NT2/D1 (cell line): ENCODE results near the gene CYB5A.
"Not testable (repeated sequence)": the region's sequence is repeated elsewhere in the genome, so short reads cannot be mapped to it uniquely, and the experiment has no call there.

Source experiments
- DNase-seq: peaks from one replicate; pipeline ENCODE4 v3.0.0-alpha.2; 2011; ENCODE audit warnings: low read depth, low spot score
- H3K27me3 ChIP-seq: 2 replicates; pipeline ENCODE4 v1.6.0; 2011; ENCODE audit warnings: mild to moderate bottlenecking; ENCODE audit not compliant: insufficient read length, insufficient read depth
- H3K36me3 ChIP-seq: 2 replicates; pipeline ENCODE4 v1.6.1; 2011; ENCODE audit warnings: mild to moderate bottlenecking, low read length, mixed read lengths; ENCODE audit not compliant: insufficient read depth, insufficient read length
- H3K4me1 ChIP-seq: 2 replicates; pipeline ENCODE4 v1.5.1; 2011; ENCODE audit not compliant: insufficient read depth, insufficient read length
- H3K4me3 ChIP-seq: 2 replicates; pipeline ENCODE4 v1.5.1; 2011; ENCODE audit warnings: low read depth; ENCODE audit not compliant: insufficient read length
- H3K9ac ChIP-seq: 2 replicates; pipeline ENCODE4 v1.6.0; 2011; ENCODE audit warnings: low read depth; ENCODE audit not compliant: insufficient read length
- H3K9me3 ChIP-seq: 2 replicates; pipeline ENCODE4 v1.5.1; 2011; ENCODE audit warnings: mild to moderate bottlenecking, low read length; ENCODE audit not compliant: insufficient read depth
- SUZ12 ChIP-seq: IDR thresholded peaks from 2 replicates; pipeline ENCODE4 v1.6.1; 2011; ENCODE audit not compliant: insufficient read length, insufficient read depth; ENCODE audit errors: extremely low read depth
- YY1 ChIP-seq: IDR thresholded peaks from 2 replicates; pipeline ENCODE4 v1.6.1; 2011; ENCODE audit not compliant: insufficient read length, insufficient read depth
- ZNF274 ChIP-seq: IDR thresholded peaks from 2 replicates; pipeline ENCODE4 v1.6.1; 2011; ENCODE audit warnings: mild to moderate bottlenecking, low read depth, low read length

Gene CYB5A

DNA sequence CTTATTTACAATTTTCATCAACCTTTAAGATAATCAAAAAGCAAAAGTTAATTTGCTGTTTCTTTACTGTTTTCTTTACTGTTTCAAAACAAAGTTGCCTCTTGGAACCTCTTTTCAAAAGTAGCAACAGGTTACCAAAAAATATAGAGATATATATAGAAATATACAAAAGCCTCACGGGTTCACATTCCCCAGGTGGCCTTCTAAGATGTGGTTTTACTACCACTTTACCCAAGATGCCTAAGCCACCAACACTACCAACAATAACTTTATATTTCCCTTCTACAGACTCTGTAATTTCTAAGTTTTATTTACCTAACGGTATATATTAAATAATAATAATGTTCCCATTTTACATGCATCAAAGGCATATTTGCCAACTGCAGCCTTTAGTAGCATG, 4.9 kb downstream of the CYB5A start:
- TF ChIP-seq SUZ12 (no peak), ZNF274 (no peak), YY1 (no peak)
- no peak for DNase-seq
- Histone ChIP-seq H3K9ac (no peak overlapping the region), H3K9me3 (no peaks in the 10 kb centered on the region), H3K36me3 (no peaks in the 10 kb centered on the region), H3K27me3 (peaks cover 10% of the 10 kb centered on the region), H3K4me1 (peaks cover 12% of the 10 kb centered on the region), H3K4me3 (no peak overlapping the region)

DNA sequence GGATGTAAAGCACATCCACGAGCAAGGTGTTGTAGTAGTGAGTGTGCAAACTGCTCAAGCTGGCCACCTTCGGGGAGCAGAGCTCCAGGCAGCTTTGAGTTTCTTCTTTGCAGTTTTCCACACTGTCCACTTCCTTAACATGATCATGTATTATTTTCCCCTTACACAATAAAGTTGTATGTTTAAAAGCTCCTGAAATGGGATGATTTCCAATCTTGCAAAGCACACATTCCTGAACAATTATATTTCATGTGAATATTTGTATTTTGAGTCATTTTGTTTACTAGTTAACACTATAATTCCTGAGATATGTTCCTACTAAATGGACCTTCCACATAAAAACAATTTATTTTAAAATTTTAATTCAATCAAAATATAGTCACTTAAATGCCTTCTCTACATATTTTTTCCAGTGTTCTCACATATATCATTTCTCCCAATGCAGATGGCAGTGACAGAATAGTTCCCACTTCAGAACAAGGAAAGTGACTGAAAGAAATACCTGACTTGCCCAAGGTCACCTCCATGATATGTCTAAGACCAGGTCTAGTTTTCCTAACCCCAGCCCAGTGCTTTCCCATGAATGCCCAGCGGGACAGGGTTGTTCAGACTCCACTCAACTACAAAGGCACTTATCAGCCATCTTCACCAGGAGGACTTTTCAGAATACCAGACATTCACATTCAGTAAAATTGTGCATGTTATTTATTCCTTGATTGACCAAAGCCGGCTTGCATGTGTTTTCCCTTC, 5.5 kb downstream of the CYB5A start:
- no peaks in the 10 kb centered on the region for H3K9me3 ChIP-seq
- TF ChIP-seq ZNF274 (no peak), YY1 (no peak), SUZ12 (no peak)
- H3K9ac ChIP-seq: no peak overlapping the region
- no peaks in the 10 kb centered on the region for H3K36me3 ChIP-seq
- peaks cover 12% of the 10 kb centered on the region for H3K4me1 ChIP-seq
- H3K27me3 ChIP-seq: peaks cover 7% of the 10 kb centered on the region
- DNase-seq: no peak
- no peak overlapping the region for H3K4me3 ChIP-seq

DNA sequence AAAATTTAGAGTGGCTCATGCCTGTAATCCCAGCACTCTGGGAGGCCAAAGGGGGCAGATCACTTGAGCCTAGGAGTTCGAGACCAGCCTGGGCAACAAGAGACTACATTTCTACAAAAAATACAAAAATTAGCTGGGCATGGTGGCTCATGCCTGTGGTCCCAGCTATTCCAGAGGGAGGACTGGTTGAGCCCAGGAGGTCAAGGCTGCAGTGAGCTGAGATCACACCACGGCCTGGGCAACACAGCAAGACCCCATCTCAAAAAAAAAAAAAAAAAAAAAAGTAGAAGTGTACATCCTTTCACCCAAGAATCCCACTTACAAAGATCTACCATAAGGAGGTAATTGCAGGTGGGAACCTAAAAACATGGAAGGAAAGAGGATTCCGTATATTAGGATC, 6.2 kb downstream of the CYB5A start:
- H3K4me1 ChIP-seq: peaks cover 12% of the 10 kb centered on the region
- H3K36me3 ChIP-seq, H3K9ac ChIP-seq, DNase-seq, H3K9me3 ChIP-seq, H3K4me3 ChIP-seq, H3K27me3 ChIP-seq: not testable (repeated sequence)

DNA sequence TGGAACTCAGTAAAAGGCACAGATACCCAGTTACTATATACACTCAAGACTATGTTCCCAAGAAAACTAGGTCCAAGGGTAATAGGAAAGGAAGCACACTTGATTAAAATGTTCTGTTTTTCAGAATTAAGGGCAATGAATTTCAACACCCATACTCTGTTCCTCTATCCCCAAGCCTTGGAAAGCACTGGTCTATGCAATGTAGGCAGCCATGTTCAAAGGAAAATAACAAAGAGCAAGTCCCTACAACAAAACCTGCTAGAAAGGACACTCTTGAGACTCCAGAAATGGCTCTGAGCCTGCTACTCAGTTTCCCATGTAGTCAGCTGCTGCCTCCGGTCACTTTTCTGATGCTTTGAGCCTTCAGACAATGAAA, 6.8 kb downstream of the CYB5A start:
- Histone ChIP-seq H3K36me3 (no peaks in the 10 kb centered on the region), H3K4me1 (peaks cover 12% of the 10 kb centered on the region), H3K27me3 (peaks cover 4% of the 10 kb centered on the region), H3K4me3 (no peak overlapping the region), H3K9me3 (no peaks in the 10 kb centered on the region), H3K9ac (no peak overlapping the region)
- no peak for DNase-seq
- no peak for TF ChIP-seq YY1
- TF ChIP-seq SUZ12: no peak

DNA sequence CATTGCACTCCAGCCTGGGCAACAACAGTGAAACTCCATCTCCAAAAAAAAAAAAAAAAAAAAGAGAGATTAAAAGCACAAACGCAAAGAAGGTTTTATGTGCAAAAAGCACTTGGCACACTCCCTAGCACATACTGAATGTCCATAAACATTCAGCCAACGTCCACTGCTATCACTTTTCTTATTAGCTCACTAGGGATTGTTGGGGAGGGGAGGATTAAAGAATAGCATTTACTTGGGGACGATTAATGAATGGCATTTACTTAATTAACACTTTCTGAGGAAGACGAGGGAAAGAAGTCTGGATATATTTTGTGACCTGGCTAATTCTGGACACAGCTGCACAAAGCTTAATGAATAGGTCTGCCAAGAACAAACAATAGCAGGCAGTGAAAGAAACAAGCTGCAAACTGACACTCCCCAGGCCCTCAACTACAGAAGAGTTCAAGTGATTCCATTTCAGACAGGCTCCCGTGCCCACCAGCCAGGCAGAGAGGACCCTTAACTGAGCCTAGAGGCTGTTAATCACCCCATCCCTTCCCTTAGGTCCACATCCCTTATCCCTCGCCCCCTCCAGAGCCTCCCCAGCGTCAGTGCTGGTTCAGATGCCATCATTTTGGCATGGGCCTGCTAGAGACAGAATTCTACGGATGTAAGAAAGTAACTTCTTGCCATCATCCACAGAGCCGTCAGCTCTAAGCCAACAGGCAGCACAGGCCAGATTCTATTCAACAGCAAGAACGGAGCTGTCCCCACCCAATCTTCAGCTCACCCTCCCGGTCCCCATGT, 7.4 kb downstream of the CYB5A start:
- TF ChIP-seq SUZ12: no peak
- no peak for TF ChIP-seq ZNF274
- TF ChIP-seq YY1: no peak

DNA sequence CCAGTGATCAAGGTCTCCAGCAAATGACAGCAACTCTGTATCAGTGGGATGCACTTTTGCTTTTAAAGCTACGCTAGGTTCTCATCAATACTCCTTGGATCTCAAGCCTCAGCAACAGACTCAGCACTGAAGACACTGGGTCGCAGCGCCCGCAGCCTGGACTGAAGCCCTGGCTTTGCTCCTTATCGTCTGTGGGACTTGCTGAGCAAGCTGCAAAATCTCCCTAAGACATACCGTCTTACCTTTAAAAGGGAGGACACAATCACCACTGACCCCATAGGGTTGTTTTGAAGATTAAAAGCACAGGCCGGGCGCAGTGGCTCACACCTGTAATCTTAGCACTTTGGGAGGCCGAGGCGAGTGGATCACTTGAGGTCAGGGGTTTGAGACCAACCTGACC, 8.1 kb downstream of the CYB5A start:
- DNase-seq: no peak
- Histone ChIP-seq H3K9ac (no peak overlapping the region), H3K4me3 (no peak overlapping the region), H3K27me3 (peaks cover 6% of the 10 kb centered on the region), H3K9me3 (no peaks in the 10 kb centered on the region), H3K4me1 (peaks cover 12% of the 10 kb centered on the region), H3K36me3 (no peaks in the 10 kb centered on the region)
- TF ChIP-seq YY1: no peak

More for the DNA sequence above, 7.4 kb downstream of the CYB5A start:
- H3K27me3 ChIP-seq: peaks cover 6% of the 10 kb centered on the region
- DNase-seq: no peak
- H3K4me3 ChIP-seq: no peak overlapping the region
- H3K36me3 ChIP-seq: no peaks in the 10 kb centered on the region
- H3K9me3 ChIP-seq: no peaks in the 10 kb centered on the region
- H3K9ac ChIP-seq: no peak overlapping the region
- peaks cover 12% of the 10 kb centered on the region for H3K4me1 ChIP-seq

DNA sequence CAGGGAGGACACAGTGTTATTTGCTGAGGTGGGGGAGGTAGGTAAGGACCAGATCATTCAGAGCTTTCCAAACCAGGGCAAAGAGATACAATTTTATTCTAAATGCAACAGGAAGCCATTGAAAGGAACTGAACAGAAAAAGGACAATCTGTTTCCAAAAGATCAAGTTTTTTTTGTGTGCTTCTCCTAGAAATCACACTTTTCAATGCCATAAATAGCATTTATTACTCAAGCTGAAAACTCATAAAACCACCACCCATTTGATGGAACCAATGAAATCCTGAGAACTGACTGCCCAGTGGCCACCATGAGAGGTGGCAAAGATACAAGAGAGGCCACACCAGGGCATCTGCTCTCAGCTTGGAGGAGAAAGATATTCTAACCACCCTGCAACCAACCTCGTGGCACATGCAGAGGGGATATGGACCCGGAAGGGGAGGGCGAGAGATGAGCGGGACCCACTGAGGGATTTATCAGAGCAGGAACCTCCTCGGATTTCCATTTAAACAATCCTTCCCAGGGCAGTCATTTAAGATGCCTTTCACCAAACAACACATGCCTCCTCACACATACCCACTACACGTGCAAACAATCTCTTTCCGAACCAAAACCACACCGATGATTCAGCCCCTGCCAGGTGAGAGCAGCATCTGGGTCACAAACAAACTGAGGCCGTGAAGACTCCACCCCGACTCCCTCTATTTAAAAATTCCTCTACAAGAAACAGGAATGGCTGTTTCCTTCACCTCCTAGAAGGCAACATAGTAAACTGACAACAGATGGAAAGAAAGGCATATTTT, 8.8 kb downstream of the CYB5A start:
- Histone ChIP-seq H3K27me3 (peaks cover 6% of the 10 kb centered on the region), H3K4me1 (peaks cover 12% of the 10 kb centered on the region), H3K36me3 (no peaks in the 10 kb centered on the region), H3K4me3 (no peak overlapping the region), H3K9ac (no peak overlapping the region), H3K9me3 (no peaks in the 10 kb centered on the region; the same call in 1 of the 2 replicates)
- DNase-seq: no peak
- TF ChIP-seq SUZ12 (no peak), ZNF274 (no peak), YY1 (no peak)
